COR-L47 (cell line): ENCODE measurements around the gene PMEPA1.

Experiments
- DNase-seq: peaks from one replicate; lab custom pipeline; 2025; lab: John Stamatoyannopoulos, UW

PMEPA1 gene

DNA sequence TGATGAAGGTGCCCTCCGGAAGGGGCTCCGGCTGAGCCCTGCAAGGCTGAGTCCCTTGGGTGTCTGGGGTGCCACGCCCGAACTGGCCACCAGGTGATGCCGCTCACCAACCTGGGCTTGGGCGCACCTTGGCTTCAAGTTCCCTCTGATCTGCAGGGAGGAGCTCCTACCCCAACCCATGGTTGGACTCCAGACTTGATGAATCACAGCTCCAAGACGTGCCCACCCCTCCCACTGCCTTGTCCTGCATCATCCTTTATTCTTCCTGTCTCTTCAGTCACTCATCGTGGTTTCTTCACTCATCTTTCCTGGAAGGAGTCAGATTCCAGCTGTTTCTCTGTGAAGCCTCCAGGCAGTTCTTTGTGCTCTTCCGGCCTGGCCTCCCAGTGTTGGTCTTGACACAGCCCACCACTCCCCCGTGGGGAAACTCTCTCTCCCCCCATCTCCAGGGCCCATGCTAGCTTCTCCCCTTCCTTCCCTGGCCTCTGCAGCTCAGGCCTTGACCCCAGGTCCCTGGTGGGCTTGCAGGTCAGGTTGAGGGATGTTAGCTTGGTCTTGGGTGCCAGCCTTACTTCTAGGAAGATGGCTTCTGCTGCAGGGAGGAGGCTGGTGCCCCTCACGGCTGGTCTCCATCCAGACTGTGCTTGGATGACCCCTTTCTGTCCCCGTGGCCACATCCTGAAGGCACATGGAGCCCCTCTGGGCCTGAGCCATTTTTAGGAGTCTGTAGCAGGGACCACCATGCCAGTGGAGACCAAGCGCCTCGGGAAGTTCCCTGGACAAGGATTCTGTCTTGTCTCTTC lies 87.0 kb downstream of the PMEPA1 start:
- peak; percentile 63 for DNase-seq

DNA sequence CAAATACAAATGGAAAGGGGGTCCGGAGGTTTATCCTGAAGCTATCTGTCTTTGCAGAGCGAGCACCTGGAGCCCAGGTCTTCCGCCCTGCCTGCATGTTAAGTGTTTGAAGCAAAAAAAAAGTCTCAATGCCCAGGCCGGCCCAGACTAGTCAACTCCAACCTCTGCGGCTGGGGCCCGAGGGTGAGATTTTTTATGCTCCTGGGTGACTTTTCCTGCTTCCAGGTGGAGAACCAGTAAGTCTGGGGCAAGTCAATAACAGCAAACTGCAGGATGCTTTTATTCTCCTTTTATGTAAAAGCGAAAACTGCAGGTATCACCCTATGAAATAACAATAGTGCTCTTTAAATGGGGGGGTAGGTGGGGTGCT lies 87.6 kb downstream of the PMEPA1 start:
- no peak for DNase-seq

- DNase-seq: no peak
Observed at GRCh38 chr20:57621421-57622200, 88.2 kb downstream of the PMEPA1 start.

GRCh38 chr20:57620999-57621398 lies 88.8 kb downstream of the PMEPA1 start:
- no peak for DNase-seq

GRCh38 chr20:57620274-57620990 lies 89.4 kb downstream of the PMEPA1 start, which contains the start of gene ZBP1:
Gene ZBP1, minus strand, starts transcription at chr20:57620426. Its CDS starts 131 bp downstream, at chr20:57620295.
- DNase-seq: no peak

GRCh38 chr20:57619051-57619831 lies 90.6 kb downstream of the PMEPA1 start:
- no peak for DNase-seq

DNA sequence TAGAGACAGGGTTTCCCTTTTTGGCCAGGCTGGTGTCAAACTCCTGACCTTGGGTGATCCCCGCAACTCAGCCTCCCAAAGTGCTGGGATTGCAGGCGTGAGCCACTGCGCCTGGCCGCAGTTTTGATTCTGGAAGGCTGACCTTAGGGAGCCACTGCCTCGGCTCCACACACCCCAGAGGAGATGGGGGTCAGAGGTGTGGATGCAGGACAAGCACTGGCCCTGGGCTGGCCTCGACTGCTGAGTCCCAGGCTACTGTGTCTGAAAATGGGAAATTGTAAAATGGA lies 91.1 kb downstream of the PMEPA1 start:
- no peak for DNase-seq

DNA sequence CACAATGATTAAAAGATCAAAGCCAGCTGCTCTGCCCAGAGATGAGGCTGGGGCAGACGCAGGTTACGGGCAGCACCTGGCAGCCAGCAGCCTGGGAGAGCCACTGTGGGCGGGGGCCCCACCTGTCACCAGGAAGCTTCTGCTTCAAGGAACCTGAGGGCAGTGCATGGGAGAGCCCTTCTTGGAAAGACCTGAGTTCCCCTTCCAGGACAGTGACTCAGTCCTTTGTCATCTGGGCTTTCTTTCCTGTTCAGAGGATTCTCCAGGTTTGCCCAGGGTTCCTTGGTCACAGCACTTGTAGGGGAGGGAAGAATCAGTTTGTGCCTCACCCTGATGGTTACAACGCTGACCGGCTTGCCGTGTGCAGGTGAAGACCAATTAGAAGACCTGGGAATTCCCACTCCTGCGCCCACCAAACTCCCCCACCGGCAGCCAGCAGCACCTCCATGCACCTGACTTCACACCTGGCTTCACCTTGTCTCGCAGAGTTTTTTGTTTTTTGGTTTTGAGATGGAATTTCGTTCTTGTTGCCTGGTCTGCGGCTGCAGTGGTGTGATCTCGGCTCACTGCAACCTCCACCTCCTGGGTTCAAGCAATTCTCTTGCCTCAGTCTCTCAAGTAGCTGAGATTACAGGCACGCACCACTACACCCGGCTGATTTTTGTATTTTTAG lies 91.6 kb downstream of the PMEPA1 start:
- DNase-seq: no peak

GRCh38 chr20:57617079-57617795 lies 92.6 kb downstream of the PMEPA1 start:
- DNase-seq: no peak

GRCh38 chr20:57616143-57616951 lies 93.5 kb downstream of the PMEPA1 start:
- DNase-seq: no peak

DNA sequence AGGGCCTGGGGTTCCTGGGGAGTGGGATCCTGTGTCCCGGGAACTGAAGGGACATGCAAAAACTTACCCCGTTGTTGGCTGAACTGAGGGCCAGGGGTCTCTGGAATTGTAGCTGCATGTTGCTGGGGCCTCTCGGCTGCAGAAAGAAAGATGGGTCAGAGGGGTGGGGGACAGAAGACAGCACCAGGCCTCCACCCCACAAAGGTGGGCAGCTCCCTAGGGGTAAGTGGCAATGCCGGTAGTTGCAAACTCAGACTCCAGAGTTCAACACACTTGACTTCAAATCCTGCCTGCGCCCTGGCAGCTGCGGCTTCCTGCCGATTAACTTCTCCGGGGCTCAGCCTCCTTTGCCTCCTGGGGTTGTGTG lies 94.4 kb downstream of the PMEPA1 start:
- no peak for DNase-seq

DNA sequence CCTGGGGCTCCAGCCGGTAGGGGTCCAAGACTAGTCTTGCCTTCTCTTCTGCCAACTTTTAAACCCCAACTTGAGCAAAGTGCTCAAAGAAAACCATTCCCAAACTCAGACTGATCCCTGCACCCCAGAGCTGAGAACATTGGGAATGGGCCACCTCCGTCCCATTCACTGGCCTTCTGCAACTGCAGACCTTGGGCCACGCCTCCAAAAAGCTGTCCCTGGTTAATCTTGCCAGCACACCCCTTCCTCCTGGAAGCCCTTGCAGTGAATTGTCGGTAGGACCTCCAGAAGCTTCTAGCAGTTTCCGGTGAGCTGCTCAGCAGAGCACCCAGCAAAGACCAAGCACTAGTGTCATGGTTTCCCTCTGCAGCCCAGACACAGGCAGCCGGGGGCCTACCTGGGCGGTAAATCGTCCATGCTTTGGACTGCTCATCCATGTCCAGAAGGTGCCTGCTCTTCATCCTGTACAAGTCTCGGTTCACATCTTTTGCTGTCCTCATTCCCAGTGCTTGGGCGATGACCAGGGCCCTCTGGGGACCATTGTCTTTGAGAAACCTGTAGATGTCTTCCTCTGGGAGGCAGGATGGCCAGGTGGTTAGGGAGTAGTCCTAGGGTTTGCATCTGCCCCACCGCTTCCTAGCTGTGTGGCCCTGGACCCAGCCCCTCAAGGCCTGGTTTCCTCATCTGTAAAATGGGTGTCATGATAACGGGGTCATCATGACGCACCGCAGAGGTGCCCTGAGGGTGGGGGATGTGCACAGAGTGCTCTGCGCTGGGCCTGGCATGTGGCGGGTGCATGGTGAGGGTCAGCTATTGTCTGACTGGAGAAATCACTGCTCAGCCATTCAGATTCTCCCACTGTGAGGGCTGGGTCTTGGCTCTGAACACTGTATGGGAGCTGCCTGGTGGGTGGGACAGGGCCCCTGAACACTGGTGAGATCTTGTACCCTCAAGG lies 95.0 kb downstream of the PMEPA1 start:
- DNase-seq: no peak

DNA sequence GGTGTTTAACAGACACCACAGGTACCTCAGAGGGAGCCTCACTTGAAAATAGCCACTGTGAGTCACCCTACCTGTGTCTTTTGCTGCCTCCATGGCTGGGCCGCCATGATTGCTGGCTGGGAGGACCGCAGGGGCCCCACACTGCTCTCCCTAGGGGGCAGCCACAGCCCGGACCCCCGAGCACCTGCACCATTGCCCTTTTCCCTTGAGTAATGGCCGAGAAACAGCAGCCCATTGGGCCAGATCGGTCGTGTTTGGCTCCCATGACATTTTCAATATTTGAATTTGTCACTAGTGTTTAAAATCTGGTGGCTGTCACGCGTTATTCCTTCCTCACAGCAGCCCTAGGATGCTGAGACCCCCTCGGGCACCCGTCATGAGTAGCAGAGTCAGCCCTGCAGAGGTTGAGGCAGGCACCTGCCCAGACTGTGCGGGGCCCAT lies 96.3 kb downstream of the PMEPA1 start:
- no peak for DNase-seq

DNA sequence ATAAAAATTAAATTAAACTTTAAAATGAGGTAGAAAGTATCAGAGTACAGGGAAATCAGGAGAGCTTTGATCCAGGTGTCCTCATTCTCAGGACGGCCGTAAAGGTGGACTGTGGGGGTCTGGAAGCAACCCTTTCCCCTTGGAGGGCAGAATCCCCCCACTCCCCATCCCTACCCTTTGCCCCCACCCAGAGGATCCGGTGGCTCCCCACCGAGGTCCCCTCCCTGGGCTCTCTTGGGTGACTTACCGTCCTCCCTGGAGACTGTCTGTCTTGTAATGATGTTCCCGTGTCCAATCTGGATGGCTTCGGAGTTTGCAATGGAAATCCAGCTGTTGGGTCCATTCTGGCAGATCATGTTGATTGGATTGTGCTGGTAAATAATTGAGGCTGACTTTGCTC lies 96.9 kb downstream of the PMEPA1 start:
- no peak for DNase-seq

GRCh38 chr20:57612436-57612835 lies 97.4 kb downstream of the PMEPA1 start:
- DNase-seq: no peak

GRCh38 chr20:57611586-57612311 lies 98.1 kb downstream of the PMEPA1 start:
- no peak for DNase-seq

- DNase-seq: no peak
Observed at GRCh38 chr20:57610261-57610952, 99.4 kb downstream of the PMEPA1 start.

DNA sequence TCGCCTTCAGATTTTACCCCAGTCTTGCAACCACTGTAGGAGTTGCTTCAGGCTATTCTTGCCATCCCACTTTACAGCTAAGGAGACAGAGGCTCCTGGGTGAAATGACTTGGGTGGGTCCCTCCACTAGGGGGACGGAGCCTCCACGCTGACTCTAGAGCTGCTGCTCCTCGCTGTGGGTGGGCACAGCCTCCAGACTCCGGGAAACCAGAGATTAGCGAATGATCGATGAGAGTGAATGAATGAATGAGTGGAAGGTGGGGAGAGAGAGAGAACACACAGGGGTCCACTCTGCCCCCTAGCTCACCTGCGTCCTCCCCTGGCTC lies 100.0 kb downstream of the PMEPA1 start:
- DNase-seq: no peak
